Trophoblast cell (in vitro differentiated cells and primary cell): ENCODE results near the gene PRM2. TPM values are rescaled to one million over a fixed set of nuclear protein-coding genes. Genes with fewer than 3 reads are reported as not detected.

Source experiments
- DNase-seq, 2 donors: peaks; one replicate each; pipeline ENCODE4 v3.0.0-alpha.2; 2016
- H2AFZ ChIP-seq: 2 replicates; pipeline ENCODE4 v1.6.1; 2013; ENCODE audit warnings: low read length, moderate library complexity, mild to moderate bottlenecking; ENCODE audit not compliant: insufficient read depth, poor library complexity
- H2AK5ac ChIP-seq: 2 replicates; pipeline ENCODE4 v1.6.1; 2013; ENCODE audit warnings: mild to moderate bottlenecking, low read length
- H2BK120ac ChIP-seq: 2 replicates; pipeline ENCODE4 v1.6.1; 2013; ENCODE audit warnings: low read length, mild to moderate bottlenecking, moderate library complexity; ENCODE audit not compliant: insufficient read depth, poor library complexity
- H2BK12ac ChIP-seq: 2 replicates; pipeline ENCODE4 v1.6.1; 2013; ENCODE audit warnings: mild to moderate bottlenecking, low read length, moderate library complexity
- H2BK5ac ChIP-seq: 2 replicates; pipeline ENCODE4 v1.6.1; 2013; ENCODE audit warnings: low read length, low read depth, moderate library complexity, mild to moderate bottlenecking; ENCODE audit not compliant: poor library complexity
- H3K14ac ChIP-seq: 2 replicates; pipeline ENCODE4 v1.6.1; 2013; ENCODE audit warnings: mild to moderate bottlenecking, low read length
- H3K18ac ChIP-seq: 2 replicates; pipeline ENCODE4 v1.6.1; 2013; ENCODE audit warnings: mild to moderate bottlenecking, low read length
- H3K23ac ChIP-seq: 2 replicates; pipeline ENCODE4 v1.6.1; 2013; ENCODE audit warnings: low read length
- H3K27ac ChIP-seq: 2 replicates; pipeline ENCODE4 v1.5.1; 2013; ENCODE audit warnings: low read depth, mild to moderate bottlenecking, inconsistent platforms, low read length, moderate library complexity
- H3K27me3 ChIP-seq: 2 replicates; pipeline ENCODE4 v1.6.1; 2013; ENCODE audit warnings: inconsistent platforms, mild to moderate bottlenecking, low read length, moderate library complexity; ENCODE audit not compliant: insufficient read depth
- H3K36me3 ChIP-seq, 2 experiments: 1 replicate in 1 of 2; 2 replicates in 1 of 2; pipeline ENCODE4 v1.6.1; 2013; ENCODE audit warnings: low read length in 2 of 2, mild to moderate bottlenecking in 2 of 2, moderate library complexity in 1 of 2; ENCODE audit not compliant: insufficient read depth in 2 of 2, control insufficient read depth in 1 of 2
- H3K4ac ChIP-seq: 2 replicates; pipeline ENCODE4 v1.6.1; 2013; ENCODE audit warnings: low read depth, mild to moderate bottlenecking, low read length, moderate library complexity
- H3K4me1 ChIP-seq, 2 experiments: 1 replicate in 1 of 2; 2 replicates in 1 of 2; pipeline ENCODE4 v1.6.1; 2013; ENCODE audit warnings: low read length in 2 of 2, mild to moderate bottlenecking in 2 of 2, moderate library complexity in 1 of 2; ENCODE audit not compliant: insufficient read depth in 2 of 2, control insufficient read depth in 1 of 2
- H3K4me2 ChIP-seq: 2 replicates; pipeline ENCODE4 v1.6.1; 2013; ENCODE audit warnings: inconsistent platforms, mild to moderate bottlenecking, low read length, moderate library complexity
- H3K4me3 ChIP-seq: 2 replicates; pipeline ENCODE4 v1.5.1; 2013; ENCODE audit warnings: mild to moderate bottlenecking, low read depth, low read length, inconsistent platforms
- H3K79me1 ChIP-seq: one replicate; pipeline ENCODE4 v1.6.1; 2013; ENCODE audit warnings: low read length
- H3K79me2 ChIP-seq: 2 replicates; pipeline ENCODE4 v1.6.1; 2013; ENCODE audit warnings: low read length, mild to moderate bottlenecking; ENCODE audit not compliant: control insufficient read depth, insufficient read depth, poor library complexity
- H3K9ac ChIP-seq: 2 replicates; pipeline ENCODE4 v1.6.1; 2013; ENCODE audit warnings: mild to moderate bottlenecking, low read length
- H3K9me3 ChIP-seq: 2 replicates; pipeline ENCODE4 v1.6.1; 2013; ENCODE audit warnings: low read depth, mild to moderate bottlenecking, control low read depth, inconsistent platforms, low read length; ENCODE audit not compliant: insufficient read depth
- H4K12ac ChIP-seq: 2 replicates; pipeline ENCODE4 v1.6.1; 2013; ENCODE audit warnings: low read depth, mild to moderate bottlenecking, low read length, moderate library complexity
- H4K8ac ChIP-seq: 2 replicates; pipeline ENCODE4 v1.6.1; 2013; ENCODE audit warnings: low read depth, mild to moderate bottlenecking, low read length, moderate library complexity
- H4K91ac ChIP-seq: one replicate; pipeline ENCODE4 v1.6.1; 2013; ENCODE audit warnings: low read depth, mild to moderate bottlenecking, low read length, moderate library complexity
- WGBS: extraction: QIAGEN DNeasy Blood & Tissue Kit; methylation state at CpG from one replicate; pipeline ENCODE4 v1.1.7; 2013; ENCODE audit warnings: missing lambda C conversion rate; ENCODE audit not compliant: insufficient read length, insufficient coverage; ENCODE audit errors: extremely low coverage; 5-methylcytosine and 5-hydroxymethylcytosine counted together
- polyA plus RNA-seq: library from polyadenylated mRNA; stranded (reverse); fragments of 200-250 nt; gene quantifications from 2 replicates; pipeline ENCODE4 v1.2.3, GENCODE V29; 2013

PRM2 gene
- polyA plus RNA-seq = not detected in 2 replicates

- no peak within 1 kb of the TSS for H2AFZ ChIP-seq
- no peak within 1 kb of the TSS for H2BK5ac ChIP-seq
- no peak within 1 kb of the TSS for H3K14ac ChIP-seq
- H2BK12ac ChIP-seq = no peak within 1 kb of the TSS
- H3K4me3 ChIP-seq = peak within 1 kb of the TSS; percentile 26
- DNase-seq = peak in 1 of 2 donors; percentile 19
- peaks cover 2% of the 10 kb centered on the region for H3K9me3 ChIP-seq
- no peak within 1 kb of the TSS for H3K23ac ChIP-seq
- no peak within 1 kb of the TSS for H4K91ac ChIP-seq
- H3K27me3 ChIP-seq = no peaks in the 10 kb centered on the region
- WGBS = no CpG with 5 or more reads among the region's 26 CpGs
- no peak within 1 kb of the TSS for H2AK5ac ChIP-seq
- H3K27ac ChIP-seq = no peak within 1 kb of the TSS
- H3K18ac ChIP-seq = no peak within 1 kb of the TSS
- H4K12ac ChIP-seq = no peak within 1 kb of the TSS
- peaks cover 0 to 5% of the 10 kb centered on the region in 2 experiments for H3K4me1 ChIP-seq
- no peak within 1 kb of the TSS for H4K8ac ChIP-seq
- no peak within 1 kb of the TSS for H3K4me2 ChIP-seq
- no peak within 1 kb of the TSS for H2BK120ac ChIP-seq
- no peak within 1 kb of the TSS for H3K4ac ChIP-seq
- no peaks in the 10 kb centered on the region for H3K36me3 ChIP-seq
- no peaks in the 10 kb centered on the region for H3K79me1 ChIP-seq
- no peaks in the 10 kb centered on the region for H3K79me2 ChIP-seq
- no peak within 1 kb of the TSS for H3K9ac ChIP-seq
Measured at GRCh38 chr16:11276143-11276895, at the start of gene PRM2. TSS of gene PRM2 (minus strand) at chr16:11276480. CDS start at chr16:11276370, 110 bp downstream.

GRCh38 chr16:11325404-11326083 is 49.3 kb upstream of the PRM2 start:
- Histone ChIP-seq H3K18ac (no peak overlapping the region), H3K9ac (no peak overlapping the region), H3K4me1 (peaks cover 16 to 26% of the 10 kb centered on the region in 2 experiments), H3K27me3 (no peaks in the 10 kb centered on the region), H3K79me2 (no peaks in the 10 kb centered on the region), H3K14ac (no peak overlapping the region), H3K79me1 (peaks cover 22% of the 10 kb centered on the region), H3K9me3 (no peaks in the 10 kb centered on the region), H3K23ac (no peak overlapping the region), H4K91ac (no peak overlapping the region), H3K27ac (no peak overlapping the region), H4K8ac (no peak overlapping the region), H3K4ac (no peak overlapping the region), H2BK12ac (peak overlapping the region; percentile 77), H3K4me2 (no peak overlapping the region), H3K4me3 (no peak overlapping the region), H4K12ac (no peak overlapping the region), H2AK5ac (no peak overlapping the region), H2BK5ac (no peak overlapping the region), H2BK120ac (no peak overlapping the region), H2AFZ (no peak overlapping the region), H3K36me3 (no peaks in the 10 kb centered on the region)
- DNase-seq = no peak
- no CpG with 5 or more reads among the region's 10 CpGs for WGBS

GRCh38 chr16:11323551-11324336 is 47.5 kb upstream of the PRM2 start:
- Histone ChIP-seq H4K91ac (peak overlapping the region; percentile 36), H2BK120ac (no peak overlapping the region), H3K27ac (no peak overlapping the region), H3K4me2 (no peak overlapping the region), H3K79me2 (no peaks in the 10 kb centered on the region), H2BK5ac (no peak overlapping the region), H4K12ac (no peak overlapping the region), H4K8ac (no peak overlapping the region), H3K4me3 (no peak overlapping the region), H3K79me1 (peaks cover 19% of the 10 kb centered on the region), H3K18ac (no peak overlapping the region), H3K9me3 (no peaks in the 10 kb centered on the region), H2AK5ac (peak overlapping the region; percentile 1), H3K23ac (no peak overlapping the region), H2BK12ac (peak overlapping the region; percentile 16), H3K4ac (no peak overlapping the region), H3K4me1 (peaks cover 20 to 27% of the 10 kb centered on the region in 2 experiments), H3K14ac (no peak overlapping the region), H3K36me3 (no peaks in the 10 kb centered on the region), H2AFZ (no peak overlapping the region), H3K27me3 (no peaks in the 10 kb centered on the region), H3K9ac (no peak overlapping the region)
- WGBS = no CpG with 5 or more reads among the region's 11 CpGs
- DNase-seq = no peak

GRCh38 chr16:11322823-11323222 is 46.5 kb upstream of the PRM2 start:
- WGBS = no CpG with 5 or more reads among the region's 3 CpGs

More at GRCh38 chr16:11322823-11323222, 46.5 kb upstream of the PRM2 start:
- Histone ChIP-seq H3K4ac (no peak overlapping the region), H3K14ac (no peak overlapping the region), H3K9me3 (no peaks in the 10 kb centered on the region), H3K4me2 (no peak overlapping the region), H2BK12ac (peak overlapping the region; percentile 37), H2AFZ (no peak overlapping the region), H3K18ac (no peak overlapping the region), H3K4me1 (peaks cover 14 to 20% of the 10 kb centered on the region in 2 experiments), H2BK5ac (no peak overlapping the region), H3K27ac (no peak overlapping the region), H3K79me2 (no peaks in the 10 kb centered on the region), H3K4me3 (no peak overlapping the region), H2BK120ac (no peak overlapping the region), H3K27me3 (no peaks in the 10 kb centered on the region), H4K91ac (peak overlapping the region; percentile 39), H3K79me1 (peaks cover 12% of the 10 kb centered on the region), H2AK5ac (no peak overlapping the region), H4K12ac (no peak overlapping the region), H3K36me3 (no peaks in the 10 kb centered on the region), H3K9ac (no peak overlapping the region), H4K8ac (no peak overlapping the region), H3K23ac (no peak overlapping the region)
- DNase-seq = no peak
